ENCODE results near the gene TGFBR2. TPM values are rescaled to one million over a fixed set of nuclear protein-coding genes. Genes with fewer than 3 reads are reported as not detected.

The TGFBR2 gene
- total RNA-seq, 2 donors from 2014 or later = 53.0 to 69.6 TPM

- TF ChIP-seq POLR2AphosphoS5 (IDR thresholded peaks at IDR 0.05) (no peak), POLR2A (IDR thresholded peaks at IDR 0.05) (no peak), CTCF (IDR thresholded peaks at IDR 0.05) (no peak)
- H3K4me3 ChIP-seq = no peak overlapping the region
- H3K36me3 ChIP-seq = no peaks in the 10 kb centered on the region
- H3K27me3 ChIP-seq (replicated peaks; ENCODE audit: insufficient read depth) = no peaks in the 10 kb centered on the region
- H3K9me3 ChIP-seq = no peaks in the 10 kb centered on the region
- WGBS = 65% methylated on average over 2 of the region's 2 CpGs
- H3K4me1 ChIP-seq (replicated peaks) = no peaks in the 10 kb centered on the region
- H3K27ac ChIP-seq = no peak overlapping the region
- intact Hi-C loops (cut with DNase I) = no loop called here
- DNase-seq (ENCODE audit: low spot score) = no peak
Observed at GRCh38 chr3:30698549-30698948, 92.1 kb downstream of the TGFBR2 start.

- intact Hi-C loops (cut with DNase I) = no loop called here
- no peak overlapping the region for H3K4me3 ChIP-seq
- no peak for DNase-seq (ENCODE audit: low spot score)
- no peaks in the 10 kb centered on the region for H3K4me1 ChIP-seq (replicated peaks)
- no peaks in the 10 kb centered on the region for H3K9me3 ChIP-seq
- H3K27me3 ChIP-seq (replicated peaks; ENCODE audit: insufficient read depth) = no peaks in the 10 kb centered on the region
- no peaks in the 10 kb centered on the region for H3K36me3 ChIP-seq
- TF ChIP-seq CTCF (IDR thresholded peaks at IDR 0.05) (no peak), POLR2AphosphoS5 (IDR thresholded peaks at IDR 0.05) (no peak), POLR2A (IDR thresholded peaks at IDR 0.05) (no peak)
- H3K27ac ChIP-seq = no peak overlapping the region
- WGBS = 92% methylated on average over 4 of the region's 4 CpGs
Observed at GRCh38 chr3:30699927-30700326, 93.5 kb downstream of the TGFBR2 start.

GRCh38 chr3:30700702-30701321, 94.4 kb downstream of the TGFBR2 start:
- Histone ChIP-seq H3K36me3 (no peaks in the 10 kb centered on the region), H3K4me1 (replicated peaks) (no peaks in the 10 kb centered on the region), H3K27me3 (replicated peaks; ENCODE audit: insufficient read depth) (no peaks in the 10 kb centered on the region), H3K9me3 (no peaks in the 10 kb centered on the region), H3K27ac (no peak overlapping the region), H3K4me3 (no peak overlapping the region)
- DNase-seq (ENCODE audit: low spot score) = no peak
- intact Hi-C loops (cut with DNase I) = no loop called here
- 80% methylated on average over 3 of the region's 3 CpGs for WGBS
- TF ChIP-seq CTCF (IDR thresholded peaks at IDR 0.05) (no peak), POLR2A (IDR thresholded peaks at IDR 0.05) (no peak), POLR2AphosphoS5 (IDR thresholded peaks at IDR 0.05) (no peak)

GRCh38 chr3:30702038-30702827, 95.8 kb downstream of the TGFBR2 start:
- Histone ChIP-seq H3K9me3 (no peaks in the 10 kb centered on the region), H3K36me3 (no peaks in the 10 kb centered on the region), H3K27ac (no peak overlapping the region), H3K4me3 (no peak overlapping the region), H3K4me1 (replicated peaks) (no peaks in the 10 kb centered on the region), H3K27me3 (replicated peaks; ENCODE audit: insufficient read depth) (no peaks in the 10 kb centered on the region)
- DNase-seq (ENCODE audit: low spot score) = no peak
- intact Hi-C loops (cut with DNase I) = no loop called here
- TF ChIP-seq POLR2A (IDR thresholded peaks at IDR 0.05) (no peak), POLR2AphosphoS5 (IDR thresholded peaks at IDR 0.05) (no peak), CTCF (IDR thresholded peaks at IDR 0.05) (no peak)

Measured in prostate gland (tissue), 2 donors.